Measurements from ENCODE around the gene DMBT1. TPM values are rescaled to one million over a fixed set of nuclear protein-coding genes. Genes with fewer than 3 reads are reported as not detected.

Gene DMBT1
- total and polyA plus RNA-seq, 9 donors: 0.03 to 0.46 (median 0.10) TPM; not detected in 2

DNA sequence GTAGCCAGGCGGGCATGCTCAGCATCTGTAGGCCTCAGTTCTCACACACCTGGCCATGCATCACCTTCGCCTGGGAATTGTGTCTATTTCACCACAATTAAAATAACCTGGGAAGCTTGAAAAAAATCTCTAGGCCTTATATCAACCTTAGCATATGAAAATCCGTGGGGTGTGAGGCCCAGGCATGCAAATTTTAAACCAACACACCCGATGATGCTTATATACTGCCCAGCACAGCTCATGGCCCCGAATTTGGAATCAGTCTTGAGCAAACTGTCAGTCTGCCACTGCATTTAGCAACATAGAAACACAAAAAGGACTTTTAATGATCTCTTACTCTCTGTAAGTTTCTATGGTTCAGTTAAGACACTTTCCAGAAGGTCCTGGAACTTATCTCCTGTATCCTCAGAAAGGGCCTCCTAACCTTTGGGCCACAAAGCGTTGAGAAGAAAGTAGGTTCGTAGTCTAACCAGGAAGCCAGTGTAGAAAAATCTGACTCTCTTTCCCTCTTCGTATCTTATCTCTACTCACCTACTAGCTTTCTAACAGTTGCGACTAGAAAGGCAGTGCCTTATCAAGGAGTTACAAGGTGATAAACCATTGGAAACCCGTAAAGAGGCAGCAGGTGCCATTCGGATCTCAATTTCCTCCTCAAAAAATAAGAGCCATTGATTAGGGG is 12.0 kb upstream of the DMBT1 start:
- H3K4me1 ChIP-seq (ENCODE audit: insufficient read depth): no peaks in the 10 kb centered on the region
- intact Hi-C loops (cut with DNase I): no loop called here
- H3K4me3 ChIP-seq: no peak overlapping the region
- WGBS, 3 donors: 88 to 89% (median 89%) methylated on average over 11 of the region's 11 CpGs
- no peaks in the 10 kb centered on the region for H3K9me3 ChIP-seq
- H3K27me3 ChIP-seq: no peaks in the 10 kb centered on the region
- TF ChIP-seq POLR2A (IDR thresholded peaks at IDR 0.05) (no peak), EP300 (IDR thresholded peaks at IDR 0.05) (no peak)
- TF ChIP-seq, protein P1, sequence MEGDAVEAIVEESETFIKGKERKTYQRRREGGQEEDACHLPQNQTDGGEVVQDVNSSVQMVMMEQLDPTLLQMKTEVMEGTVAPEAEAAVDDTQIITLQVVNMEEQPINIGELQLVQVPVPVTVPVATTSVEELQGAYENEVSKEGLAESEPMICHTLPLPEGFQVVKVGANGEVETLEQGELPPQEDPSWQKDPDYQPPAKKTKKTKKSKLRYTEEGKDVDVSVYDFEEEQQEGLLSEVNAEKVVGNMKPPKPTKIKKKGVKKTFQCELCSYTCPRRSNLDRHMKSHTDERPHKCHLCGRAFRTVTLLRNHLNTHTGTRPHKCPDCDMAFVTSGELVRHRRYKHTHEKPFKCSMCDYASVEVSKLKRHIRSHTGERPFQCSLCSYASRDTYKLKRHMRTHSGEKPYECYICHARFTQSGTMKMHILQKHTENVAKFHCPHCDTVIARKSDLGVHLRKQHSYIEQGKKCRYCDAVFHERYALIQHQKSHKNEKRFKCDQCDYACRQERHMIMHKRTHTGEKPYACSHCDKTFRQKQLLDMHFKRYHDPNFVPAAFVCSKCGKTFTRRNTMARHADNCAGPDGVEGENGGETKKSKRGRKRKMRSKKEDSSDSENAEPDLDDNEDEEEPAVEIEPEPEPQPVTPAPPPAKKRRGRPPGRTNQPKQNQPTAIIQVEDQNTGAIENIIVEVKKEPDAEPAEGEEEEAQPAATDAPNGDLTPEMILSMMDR (IDR thresholded peaks at IDR 0.05): no peak
- DNase-seq: no peak
- no peaks in the 10 kb centered on the region for H3K36me3 ChIP-seq
- H3K27ac ChIP-seq: no peak overlapping the region

DNA sequence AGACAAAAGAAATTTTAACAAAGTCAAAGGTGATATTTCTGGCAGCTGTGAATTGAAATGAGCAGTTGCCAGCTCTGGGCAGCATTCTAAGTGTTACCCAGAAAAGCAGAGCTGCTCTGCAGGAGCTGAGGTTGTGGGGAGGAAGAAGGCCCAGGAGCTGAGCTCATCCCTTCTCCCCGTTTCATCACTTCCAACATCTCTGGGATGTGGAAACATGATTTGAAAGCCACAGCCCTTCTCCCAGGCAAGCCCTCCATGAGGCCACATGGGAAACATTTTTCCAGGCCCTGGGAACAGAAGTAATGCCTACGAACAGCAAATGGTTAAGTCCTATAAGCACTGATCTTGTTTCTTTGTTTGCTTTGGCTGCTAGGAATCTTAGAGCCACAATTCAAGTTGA is 10.9 kb upstream of the DMBT1 start:
- Histone ChIP-seq H3K4me3 (no peak overlapping the region), H3K36me3 (no peaks in the 10 kb centered on the region), H3K27ac (no peak overlapping the region), H3K4me1 (ENCODE audit: insufficient read depth) (no peaks in the 10 kb centered on the region), H3K27me3 (no peaks in the 10 kb centered on the region), H3K9me3 (no peaks in the 10 kb centered on the region)
- no peak for DNase-seq
- WGBS, 3 donors: 86 to 94% (median 86%) methylated on average over 2 of the region's 2 CpGs
- TF ChIP-seq EP300 (IDR thresholded peaks at IDR 0.05): no peak
- TF ChIP-seq, protein P1 (IDR thresholded peaks at IDR 0.05): no peak
- no peak for TF ChIP-seq POLR2A (IDR thresholded peaks at IDR 0.05)
- intact Hi-C loops (cut with DNase I): loop anchor here in 1 of 4 donors (10.0 kb wide), 1 partner anchor 255 kb away; no protein-coding TSS in a partner anchor

DNA sequence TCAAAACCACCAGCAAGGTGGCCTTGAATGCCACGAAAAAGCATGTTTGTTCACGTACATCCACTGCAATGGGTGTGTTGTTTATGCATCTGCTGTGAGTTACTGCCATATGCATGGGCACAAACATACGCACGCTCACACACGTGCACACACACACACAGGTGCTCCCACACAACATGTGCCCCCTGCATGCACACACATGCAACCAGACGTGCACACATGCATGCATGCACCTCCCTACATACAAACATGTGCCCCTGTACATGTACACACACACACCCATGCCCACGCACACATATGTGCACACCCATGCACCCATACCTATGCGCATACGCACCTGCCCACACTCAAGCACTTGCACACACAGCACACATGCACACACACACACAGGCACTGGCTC is 10.1 kb upstream of the DMBT1 start:
- WGBS, 3 donors: 91 to 94% (median 94%) methylated on average over 9 of the region's 9 CpGs
- intact Hi-C loops (cut with DNase I): loop anchor here in 1 of 4 donors (10.0 kb wide), 1 partner anchor 256 kb away; no protein-coding TSS in a partner anchor
- no peaks in the 10 kb centered on the region for H3K27me3 ChIP-seq
- DNase-seq: no peak
- no peaks in the 10 kb centered on the region for H3K9me3 ChIP-seq
- no peak overlapping the region for H3K4me3 ChIP-seq
- TF ChIP-seq POLR2A (IDR thresholded peaks at IDR 0.05) (no peak), EP300 (IDR thresholded peaks at IDR 0.05) (no peak)
- TF ChIP-seq, protein P1 (IDR thresholded peaks at IDR 0.05): no peak
- H3K36me3 ChIP-seq: no peaks in the 10 kb centered on the region
- no peaks in the 10 kb centered on the region for H3K4me1 ChIP-seq (ENCODE audit: insufficient read depth)
- no peak overlapping the region for H3K27ac ChIP-seq

DNA sequence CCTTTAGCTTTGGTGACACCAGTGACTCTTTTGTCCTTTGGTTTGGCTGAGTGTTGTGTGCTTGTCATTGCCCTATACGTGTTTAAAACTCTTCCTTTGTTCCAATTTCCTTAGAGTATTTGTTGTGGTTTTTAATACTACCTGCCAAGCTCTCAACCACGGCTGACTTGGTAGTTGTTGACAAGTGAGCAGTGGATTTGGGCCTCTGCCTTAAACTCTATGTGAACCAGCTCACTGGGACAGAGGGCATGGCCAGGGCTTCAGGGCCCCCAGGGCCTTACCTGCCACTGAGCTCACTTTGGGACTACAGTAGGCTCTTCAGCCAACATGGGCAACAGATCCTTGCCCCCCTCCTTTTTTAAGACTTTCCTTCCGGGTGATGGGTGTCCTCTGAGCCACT is 9.6 kb upstream of the DMBT1 start:
- no peak for TF ChIP-seq POLR2A (IDR thresholded peaks at IDR 0.05)
- TF ChIP-seq, protein P1 (IDR thresholded peaks at IDR 0.05): no peak
- no peak for TF ChIP-seq EP300 (IDR thresholded peaks at IDR 0.05)
- no peak overlapping the region for H3K27ac ChIP-seq
- H3K4me3 ChIP-seq: no peak overlapping the region
- no peak for DNase-seq
- H3K27me3 ChIP-seq: no peaks in the 10 kb centered on the region
- H3K36me3 ChIP-seq: no peaks in the 10 kb centered on the region
- H3K9me3 ChIP-seq: no peaks in the 10 kb centered on the region
- H3K4me1 ChIP-seq (ENCODE audit: insufficient read depth): no peaks in the 10 kb centered on the region
- WGBS, 3 donors: 67 to 91% (median 77%) methylated on average over 3 of the region's 3 CpGs
- intact Hi-C loops (cut with DNase I): loop anchor here in 1 of 4 donors (10.0 kb wide), 1 partner anchor 256 kb away; no protein-coding TSS in a partner anchor
